Sigmoid colon (tissue), 4 donors: ENCODE results near the gene KLK10.

Experiments used
- CTCF ChIP-seq, 4 experiments: fragments of 450-650 bp in 3 of 4; fragments of 200-600 bp in 1 of 4; IDR thresholded peaks; one replicate each; pipeline ENCODE4 v1.5.1; 2016 to 2019; ENCODE audit warnings: antibody characterized with exemption in 4 of 4, mild to moderate bottlenecking in 3 of 4, moderate library complexity in 2 of 4
- EP300 ChIP-seq, 4 donors: sonication (generic); formaldehyde crosslinking; IDR thresholded peaks; one replicate each; pipeline ENCODE4 v1.6.1; 2017; ENCODE audit warnings: antibody characterized with exemption in 4 of 4
- POLR2A ChIP-seq, 2 donors: fragments of 450-650 bp; IDR thresholded peaks; one replicate each; pipeline ENCODE4 v1.6.1; 2016; ENCODE audit warnings: antibody characterized with exemption in 2 of 2, mild to moderate bottlenecking in 2 of 2, moderate library complexity in 2 of 2
- POLR2AphosphoS5 ChIP-seq, 4 donors: sonication (generic); formaldehyde crosslinking; IDR thresholded peaks; one replicate each; pipeline ENCODE4 v1.6.1; 2017; ENCODE audit warnings: antibody characterized with exemption in 4 of 4

GRCh38 chr19:51006406-51006805, 13.1 kb downstream of the KLK10 start:
- TF ChIP-seq CTCF (IDR thresholded peaks at IDR 0.05) = no peak
- TF ChIP-seq POLR2A (IDR thresholded peaks at IDR 0.05) = no peak
- no peak for TF ChIP-seq POLR2AphosphoS5 (IDR thresholded peaks at IDR 0.05)
- TF ChIP-seq EP300 (IDR thresholded peaks at IDR 0.05) = no peak
